ENCODE data around the gene TRO. TPM values are rescaled to one million over a fixed set of nuclear protein-coding genes. Genes with fewer than 3 reads are reported as not detected.

TRO gene
- total and polyA plus RNA-seq, 8 donors: 4.2 to 137 (median 96.5) TPM

GRCh38 chrX:54934890-54935289 lies 14.3 kb downstream of the TRO start:
- Histone ChIP-seq H3K27me3 (no peaks in the 10 kb centered on the region), H3K27ac (no peak overlapping the region), H3K4me3 (no peak overlapping the region), H3K4me1 (no peaks in the 10 kb centered on the region), H3K9me3 (no peaks in the 10 kb centered on the region), H3K36me3 (no peaks in the 10 kb centered on the region)
- TF ChIP-seq, protein P1, sequence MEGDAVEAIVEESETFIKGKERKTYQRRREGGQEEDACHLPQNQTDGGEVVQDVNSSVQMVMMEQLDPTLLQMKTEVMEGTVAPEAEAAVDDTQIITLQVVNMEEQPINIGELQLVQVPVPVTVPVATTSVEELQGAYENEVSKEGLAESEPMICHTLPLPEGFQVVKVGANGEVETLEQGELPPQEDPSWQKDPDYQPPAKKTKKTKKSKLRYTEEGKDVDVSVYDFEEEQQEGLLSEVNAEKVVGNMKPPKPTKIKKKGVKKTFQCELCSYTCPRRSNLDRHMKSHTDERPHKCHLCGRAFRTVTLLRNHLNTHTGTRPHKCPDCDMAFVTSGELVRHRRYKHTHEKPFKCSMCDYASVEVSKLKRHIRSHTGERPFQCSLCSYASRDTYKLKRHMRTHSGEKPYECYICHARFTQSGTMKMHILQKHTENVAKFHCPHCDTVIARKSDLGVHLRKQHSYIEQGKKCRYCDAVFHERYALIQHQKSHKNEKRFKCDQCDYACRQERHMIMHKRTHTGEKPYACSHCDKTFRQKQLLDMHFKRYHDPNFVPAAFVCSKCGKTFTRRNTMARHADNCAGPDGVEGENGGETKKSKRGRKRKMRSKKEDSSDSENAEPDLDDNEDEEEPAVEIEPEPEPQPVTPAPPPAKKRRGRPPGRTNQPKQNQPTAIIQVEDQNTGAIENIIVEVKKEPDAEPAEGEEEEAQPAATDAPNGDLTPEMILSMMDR (IDR thresholded peaks at IDR 0.05): no peak
- DNase-seq: no peak
- intact Hi-C loops (cut with DNase I): no loop called here
- ATAC-seq: no peak

DNA sequence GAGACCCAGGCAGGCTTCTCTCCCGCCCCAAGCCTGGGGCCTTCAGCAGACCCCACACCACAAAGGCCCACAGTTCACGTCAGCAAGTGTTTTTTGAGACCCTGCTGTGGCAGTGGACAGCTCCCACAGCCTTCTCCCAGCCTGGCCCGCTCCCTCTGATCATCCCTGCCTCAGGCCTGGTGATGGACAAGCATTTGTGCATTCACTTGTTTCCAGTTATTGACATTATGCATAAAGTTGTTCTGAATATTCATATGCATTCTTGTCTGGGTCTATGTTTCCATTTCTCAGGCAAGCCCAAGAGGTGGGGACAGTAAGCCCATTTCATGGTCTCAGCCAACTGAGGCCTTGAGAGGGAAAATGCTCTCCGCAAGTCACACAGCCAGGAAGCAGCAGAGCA lies 14.7 kb downstream of the TRO start:
- Histone ChIP-seq H3K27ac (no peak overlapping the region), H3K27me3 (no peaks in the 10 kb centered on the region), H3K36me3 (no peaks in the 10 kb centered on the region), H3K4me1 (no peaks in the 10 kb centered on the region), H3K9me3 (no peaks in the 10 kb centered on the region), H3K4me3 (no peak overlapping the region)
- TF ChIP-seq, protein P1 (IDR thresholded peaks at IDR 0.05): no peak
- ATAC-seq (no peak), DNase-seq (no peak)
- intact Hi-C loops (cut with DNase I): no loop called here

GRCh38 chrX:54937416-54937815 lies 16.8 kb downstream of the TRO start:
- DNase-seq (no peak), ATAC-seq (no peak)
- Histone ChIP-seq H3K36me3 (no peaks in the 10 kb centered on the region), H3K27me3 (no peaks in the 10 kb centered on the region), H3K4me1 (no peaks in the 10 kb centered on the region), H3K4me3 (no peak overlapping the region), H3K27ac (no peak overlapping the region), H3K9me3 (no peaks in the 10 kb centered on the region)
- intact Hi-C loops (cut with DNase I): no loop called here
- TF ChIP-seq, protein P1 (IDR thresholded peaks at IDR 0.05): no peak

- Histone ChIP-seq H3K4me1 (no peaks in the 10 kb centered on the region), H3K27ac (no peak overlapping the region), H3K4me3 (no peak overlapping the region), H3K27me3 (no peaks in the 10 kb centered on the region), H3K36me3 (no peaks in the 10 kb centered on the region), H3K9me3 (no peaks in the 10 kb centered on the region)
- no peak for ATAC-seq
- TF ChIP-seq, protein P1 (IDR thresholded peaks at IDR 0.05): no peak
- intact Hi-C loops (cut with DNase I): no loop called here
- no peak for DNase-seq
Observed at GRCh38 chrX:54944816-54945215, 24.2 kb downstream of the TRO start.

GRCh38 chrX:54945224-54945623 lies 24.6 kb downstream of the TRO start:
- TF ChIP-seq, protein P1 (IDR thresholded peaks at IDR 0.05): no peak
- no peaks in the 10 kb centered on the region for H3K9me3 ChIP-seq
- H3K4me3 ChIP-seq: no peak overlapping the region
- intact Hi-C loops (cut with DNase I): no loop called here
- H3K27ac ChIP-seq: no peak overlapping the region
- no peaks in the 10 kb centered on the region for H3K27me3 ChIP-seq
- no peaks in the 10 kb centered on the region for H3K4me1 ChIP-seq
- DNase-seq: no peak
- no peak for ATAC-seq
- no peaks in the 10 kb centered on the region for H3K36me3 ChIP-seq

All from left lung (tissue), 10 donors.